Measurements from ENCODE around the gene CANX.
"Not testable (repeated sequence)": the region's sequence is repeated elsewhere in the genome, so short reads cannot be mapped to it uniquely, and the experiment has no call there.

CANX gene, protein sequence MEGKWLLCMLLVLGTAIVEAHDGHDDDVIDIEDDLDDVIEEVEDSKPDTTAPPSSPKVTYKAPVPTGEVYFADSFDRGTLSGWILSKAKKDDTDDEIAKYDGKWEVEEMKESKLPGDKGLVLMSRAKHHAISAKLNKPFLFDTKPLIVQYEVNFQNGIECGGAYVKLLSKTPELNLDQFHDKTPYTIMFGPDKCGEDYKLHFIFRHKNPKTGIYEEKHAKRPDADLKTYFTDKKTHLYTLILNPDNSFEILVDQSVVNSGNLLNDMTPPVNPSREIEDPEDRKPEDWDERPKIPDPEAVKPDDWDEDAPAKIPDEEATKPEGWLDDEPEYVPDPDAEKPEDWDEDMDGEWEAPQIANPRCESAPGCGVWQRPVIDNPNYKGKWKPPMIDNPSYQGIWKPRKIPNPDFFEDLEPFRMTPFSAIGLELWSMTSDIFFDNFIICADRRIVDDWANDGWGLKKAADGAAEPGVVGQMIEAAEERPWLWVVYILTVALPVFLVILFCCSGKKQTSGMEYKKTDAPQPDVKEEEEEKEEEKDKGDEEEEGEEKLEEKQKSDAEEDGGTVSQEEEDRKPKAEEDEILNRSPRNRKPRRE

DNA sequence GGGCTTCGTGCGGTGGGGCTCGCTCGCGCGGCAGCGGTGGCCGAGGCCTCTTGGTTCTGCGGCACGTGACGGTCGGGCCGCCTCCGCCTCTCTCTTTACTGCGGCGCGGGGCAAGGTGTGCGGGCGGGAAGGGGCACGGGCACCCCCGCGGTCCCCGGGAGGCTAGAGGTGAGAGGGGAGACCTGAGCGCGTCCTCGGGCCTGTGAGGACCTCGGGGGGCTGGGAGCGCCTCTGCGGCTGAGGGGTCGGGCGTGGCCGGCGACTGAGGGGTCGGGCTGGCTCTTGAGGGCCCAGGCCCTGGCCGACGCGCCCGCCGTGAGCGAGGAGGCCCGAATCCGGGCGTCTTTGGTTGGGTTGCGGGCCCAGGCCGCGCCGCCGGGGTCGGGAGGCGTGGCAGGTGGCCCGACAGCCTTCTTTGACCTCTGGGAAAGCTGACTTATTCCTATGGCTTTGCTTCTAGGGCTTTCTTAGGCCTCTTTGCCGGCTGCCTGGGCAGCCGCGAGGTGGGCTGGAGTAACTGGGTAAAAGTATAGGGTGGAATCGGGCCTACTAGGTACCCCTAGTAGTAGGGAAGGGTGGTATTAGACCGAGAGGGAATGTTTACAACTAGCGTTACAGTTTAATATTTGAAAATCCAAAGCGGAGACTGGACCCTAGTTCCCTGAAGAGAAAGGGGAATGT lies at the start of gene CANX:
Gene CANX (plus strand): TSS at position 33 of the 681 bp plus-strand sequence. CDS start 6,715 bp downstream, outside the sequence.
- no peak for DNase-seq (ENCODE audit: low spot score)

DNA sequence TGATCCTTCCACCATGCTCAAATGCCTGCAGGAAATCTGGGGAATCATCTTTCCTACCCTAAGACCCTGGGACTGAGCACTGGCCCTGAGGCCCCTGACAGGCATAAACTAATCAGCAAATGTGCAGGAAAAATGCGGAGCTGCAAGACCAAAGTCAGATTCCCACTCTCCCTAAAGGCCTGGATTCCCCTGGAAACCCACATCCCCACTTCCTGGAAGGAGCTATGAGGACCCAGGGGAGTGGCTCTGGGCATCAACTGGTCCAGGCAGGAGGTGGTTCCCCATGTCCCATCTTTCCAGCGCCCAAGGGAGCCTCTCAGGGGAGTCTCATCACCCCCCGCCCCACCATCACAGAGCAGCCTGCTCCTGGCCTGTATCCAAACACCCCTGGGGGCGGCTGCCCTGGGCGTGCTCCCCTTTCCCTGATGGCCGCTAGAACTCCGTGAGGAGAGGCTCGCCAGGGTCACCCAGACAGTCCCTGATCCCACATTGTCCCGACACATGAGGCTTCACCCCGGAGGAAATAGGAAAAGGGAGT lies 49.5 kb upstream of the CANX start:
- DNase-seq (ENCODE audit: low spot score), result not testable (repeated sequence)

DNA sequence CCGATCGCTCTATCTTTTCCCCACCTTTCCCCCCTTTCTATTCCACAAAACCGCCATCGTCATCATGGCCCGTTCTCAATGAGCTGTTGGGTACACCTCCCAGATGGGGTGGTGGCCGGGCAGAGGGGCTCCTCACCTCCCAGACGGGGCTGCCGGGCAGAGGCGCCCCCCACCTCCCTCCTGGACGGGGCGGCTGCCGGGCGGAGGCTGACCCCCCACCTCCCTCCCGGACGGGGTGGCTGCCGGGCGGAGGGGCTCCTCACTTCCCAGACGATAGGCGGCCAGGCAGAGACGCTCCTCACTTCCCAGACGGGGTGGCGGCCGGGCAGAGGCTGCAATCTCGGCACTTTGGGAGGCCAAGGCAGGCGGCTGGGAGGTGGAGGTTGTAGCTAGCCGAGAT lies 48.5 kb upstream of the CANX start:
- DNase-seq (ENCODE audit: low spot score), result not testable (repeated sequence)

DNA sequence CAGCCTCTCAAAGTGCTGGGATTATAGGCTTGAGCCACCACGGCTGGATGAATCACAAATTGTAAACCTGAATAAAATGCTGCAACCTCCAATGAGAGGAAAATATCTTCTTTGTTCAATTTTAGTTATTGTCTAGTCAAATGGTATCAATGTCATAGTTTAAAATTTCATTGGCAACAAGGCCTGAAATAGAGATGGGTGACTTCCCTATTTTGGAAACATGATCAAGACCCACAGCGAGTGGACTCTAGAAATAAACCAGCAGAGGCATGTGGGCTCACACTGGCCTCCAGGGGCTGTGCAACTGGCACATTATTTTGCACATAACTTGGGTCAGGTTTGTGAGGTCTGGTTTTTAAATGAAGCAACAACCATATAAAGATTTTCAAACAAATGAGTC lies 45.6 kb upstream of the CANX start:
- not testable (repeated sequence) for DNase-seq (ENCODE audit: low spot score)

DNA sequence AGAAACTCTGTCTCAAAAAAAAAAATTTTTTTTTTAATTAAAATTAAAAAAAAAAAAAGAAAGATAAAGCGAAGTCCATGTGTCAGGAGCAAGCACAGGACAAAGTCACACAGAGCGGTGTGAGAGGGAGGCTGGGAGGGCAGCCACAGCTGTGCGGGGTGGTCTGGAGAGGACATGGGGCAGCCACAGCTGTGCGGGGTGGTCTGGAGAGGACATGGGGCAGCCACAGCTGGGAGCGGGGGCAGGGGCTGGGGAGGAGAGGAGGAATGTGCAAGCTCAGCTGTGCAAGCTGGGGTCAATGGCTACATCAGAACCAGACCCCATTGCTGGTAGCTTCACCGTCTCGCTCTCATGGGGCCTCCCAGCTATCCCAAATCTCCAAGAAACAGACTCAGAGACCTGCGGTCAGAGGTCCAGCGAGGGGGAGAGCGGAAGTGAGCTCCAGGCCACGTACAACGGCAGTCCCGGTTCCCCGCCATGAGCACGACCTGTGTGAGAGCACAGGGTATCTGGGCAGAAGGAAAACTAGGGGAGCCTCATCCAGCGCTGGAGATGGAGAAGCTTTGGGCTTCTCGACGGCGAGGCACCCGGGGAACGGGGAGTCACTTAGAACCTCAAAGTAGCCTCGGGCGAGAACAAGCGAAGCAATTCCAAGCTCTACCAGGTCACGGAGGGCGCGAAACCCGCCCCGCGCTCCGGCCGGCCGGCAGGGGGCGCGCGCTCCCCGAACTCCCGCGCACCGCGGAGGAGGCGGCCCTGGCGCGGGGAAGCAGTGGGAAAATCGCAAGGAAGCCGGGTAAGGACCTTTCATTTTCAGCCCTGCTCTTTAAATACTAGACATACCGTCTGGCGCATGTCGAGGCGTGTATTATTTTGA lies 41.2 kb upstream of the CANX start:
- not testable (repeated sequence) for DNase-seq (ENCODE audit: low spot score)

DNA sequence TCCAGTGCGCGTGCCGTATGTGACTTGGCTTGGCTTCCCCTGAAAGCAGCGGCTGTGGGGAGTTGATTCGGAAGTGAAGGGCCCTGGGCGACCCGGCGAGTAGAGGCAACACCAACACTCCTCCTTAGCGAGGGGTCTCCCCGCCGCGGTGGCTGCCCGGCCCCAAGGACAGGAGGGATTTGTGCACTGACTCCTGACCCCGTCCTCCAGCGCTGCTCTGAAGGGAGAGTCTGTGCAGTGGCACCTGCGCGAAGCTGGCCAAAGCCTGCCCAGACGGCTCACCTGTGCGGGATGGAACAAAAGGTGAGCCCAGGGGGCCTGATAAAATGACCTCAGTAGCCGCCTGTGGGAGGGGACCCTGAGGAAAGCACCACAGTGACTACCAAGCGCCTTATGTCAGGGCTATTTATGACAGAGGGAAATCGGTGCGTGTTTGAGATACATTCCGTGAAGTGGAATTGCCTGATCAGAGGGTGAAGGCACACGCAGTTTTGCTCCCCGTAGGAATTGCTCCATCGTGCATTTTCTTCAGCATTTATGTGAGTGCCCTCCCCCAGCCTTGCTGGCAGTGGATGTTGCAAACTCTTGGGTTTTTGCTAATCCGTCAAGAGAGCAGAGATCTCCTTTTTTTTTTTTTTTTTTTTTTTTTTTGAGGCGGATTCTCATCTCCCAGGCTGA lies 40.4 kb upstream of the CANX start:
- peak; percentile 64 for DNase-seq (ENCODE audit: low spot score)

DNA sequence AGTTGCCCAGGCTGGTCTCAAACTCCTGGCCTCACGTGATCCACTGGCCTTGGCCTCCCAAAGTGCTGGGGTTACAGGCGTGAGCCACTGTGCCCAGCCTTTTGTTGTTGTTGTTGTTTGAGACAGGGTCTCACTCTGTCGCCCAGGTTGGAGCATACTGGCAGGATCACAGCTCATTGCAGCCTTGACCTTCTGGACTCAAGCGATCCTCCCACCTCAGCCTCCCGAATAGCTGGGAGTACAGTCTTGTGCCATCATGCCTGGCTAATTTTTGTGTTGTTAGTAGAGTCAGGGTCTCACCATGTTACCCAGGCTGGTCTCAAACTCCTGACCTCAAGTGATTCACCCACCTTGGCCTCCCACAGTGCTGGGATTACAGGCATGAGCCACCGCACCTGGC lies 37.1 kb upstream of the CANX start:
- not testable (repeated sequence) for DNase-seq (ENCODE audit: low spot score)

DNA sequence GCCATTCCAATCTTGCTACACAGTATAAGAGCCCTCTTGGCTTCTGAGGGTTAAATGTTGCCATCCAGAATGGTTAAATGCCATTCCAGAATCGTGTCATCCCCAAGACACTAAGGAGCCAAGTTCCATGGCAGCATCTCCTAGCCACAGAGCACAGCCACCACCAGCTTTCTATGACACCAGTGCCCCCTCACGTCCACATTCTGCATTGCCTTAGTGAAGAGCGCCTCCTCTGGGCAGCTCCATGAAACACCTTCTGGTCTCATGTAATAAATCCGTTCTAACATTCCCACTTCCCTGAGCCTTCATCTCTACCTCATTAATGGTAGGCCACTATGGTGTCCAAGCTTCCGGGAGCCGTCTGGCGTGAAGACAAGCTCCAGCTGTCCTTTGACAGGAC lies 30.4 kb upstream of the CANX start:
- peak; percentile 64 for DNase-seq (ENCODE audit: low spot score)

DNA sequence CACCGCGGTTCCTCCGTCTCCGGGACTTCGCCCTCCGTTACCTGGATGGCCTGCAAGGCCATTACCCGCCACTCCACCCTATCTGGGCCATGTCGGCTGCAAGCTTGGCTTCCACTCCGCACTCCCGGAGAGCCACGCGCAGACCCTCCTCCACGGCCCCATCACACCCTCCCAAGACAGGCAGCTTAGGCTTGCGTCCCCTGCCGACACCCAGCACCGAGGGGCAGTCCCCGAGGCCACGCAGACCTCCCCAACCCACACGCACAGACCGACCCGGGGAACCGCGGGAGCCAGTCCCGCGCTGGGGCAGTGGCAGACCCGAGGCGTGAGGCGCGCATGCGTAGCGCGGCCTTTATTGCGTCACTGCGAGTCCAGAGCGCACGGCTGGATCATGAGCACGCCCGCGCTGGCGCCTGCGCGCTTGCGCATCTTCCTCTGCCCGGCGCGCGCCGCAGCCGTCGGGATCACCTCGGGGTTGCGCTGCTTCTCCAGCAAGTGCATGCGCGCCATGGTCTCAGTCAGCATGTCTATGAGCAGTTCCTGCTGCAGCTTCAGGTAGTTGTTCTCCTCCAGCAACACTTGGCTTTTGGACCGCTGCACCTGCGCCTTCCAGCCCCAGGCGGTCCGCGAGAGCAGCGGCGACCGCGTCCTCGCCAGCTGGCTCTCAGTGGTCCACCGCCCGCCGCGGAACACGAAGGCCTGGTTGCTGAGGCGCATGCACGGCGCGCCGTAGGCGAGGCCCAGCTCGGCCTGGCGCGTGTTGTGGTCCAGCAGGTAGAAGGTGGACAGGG lies 20.3 kb upstream of the CANX start:
- DNase-seq (ENCODE audit: low spot score), result peak; percentile 98

DNA sequence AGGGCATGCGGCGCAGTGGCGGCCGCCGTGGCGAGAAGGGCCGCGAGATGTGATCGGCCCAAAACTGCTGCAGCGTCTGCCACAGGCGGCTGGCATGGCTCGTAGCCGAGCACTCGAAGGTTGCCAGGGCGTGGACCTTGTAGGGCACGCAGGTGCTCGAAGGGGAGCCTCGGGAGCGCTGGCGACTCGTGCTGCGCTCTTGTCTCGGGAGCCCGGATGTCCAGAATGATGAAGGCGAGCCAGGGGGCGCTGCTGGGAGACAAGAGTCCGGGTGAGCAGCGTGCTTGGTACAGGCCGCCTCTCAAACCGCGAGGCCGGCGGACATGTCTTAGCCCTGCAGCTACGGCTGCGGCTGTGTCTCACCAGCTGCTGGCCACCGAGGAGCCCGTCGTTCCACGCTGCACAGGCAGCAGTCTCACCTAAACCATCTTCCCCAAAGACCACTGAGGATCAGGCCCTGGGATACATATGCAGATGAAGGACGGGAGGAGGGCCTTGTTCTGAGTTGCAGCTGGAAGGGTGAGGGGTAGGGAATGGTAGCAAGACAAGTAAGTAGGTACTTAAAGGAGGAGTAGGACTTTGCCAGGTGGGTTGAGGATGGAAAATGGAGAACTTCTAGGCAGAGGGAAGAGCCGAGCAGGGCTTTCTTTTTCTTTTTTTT lies 19.6 kb upstream of the CANX start:
- DNase-seq (ENCODE audit: low spot score), result peak; percentile 41

DNA sequence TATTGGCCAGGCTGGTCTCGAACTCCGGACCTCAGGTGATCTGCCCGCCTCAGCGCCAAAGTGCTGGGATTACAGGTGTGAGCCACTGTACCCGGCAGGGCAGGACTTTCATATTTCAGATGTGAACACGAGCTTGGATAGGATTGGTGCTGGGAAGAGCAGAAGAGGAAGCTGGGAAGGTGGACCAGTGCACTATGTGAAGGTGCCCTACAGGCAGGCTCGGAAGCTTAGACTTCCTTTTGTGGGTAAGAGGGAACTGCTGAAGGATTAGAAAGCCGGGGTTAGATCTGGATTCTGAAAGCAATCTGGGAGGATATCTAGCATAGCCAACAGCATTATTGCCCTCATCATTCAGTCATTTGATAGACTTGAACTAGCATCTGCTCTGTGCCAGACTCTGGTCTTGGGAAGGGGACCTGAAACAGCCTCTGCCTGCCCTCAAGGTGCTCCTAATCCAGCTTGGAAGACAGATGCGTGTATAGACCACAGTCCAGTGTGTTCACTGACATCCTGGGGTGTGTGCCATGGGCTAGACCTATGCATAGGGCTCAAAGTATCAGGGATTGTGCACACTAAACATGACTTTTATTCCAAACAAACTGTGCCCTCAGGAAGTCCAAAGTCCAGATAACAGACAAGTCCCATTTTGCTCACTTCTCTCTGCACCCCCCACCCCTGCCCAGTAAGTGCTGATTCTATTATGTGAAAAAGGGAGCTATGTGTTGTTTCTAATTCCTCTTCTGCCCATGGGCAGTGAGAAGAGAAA lies 18.6 kb upstream of the CANX start:
- DNase-seq (ENCODE audit: low spot score), result no peak

DNA sequence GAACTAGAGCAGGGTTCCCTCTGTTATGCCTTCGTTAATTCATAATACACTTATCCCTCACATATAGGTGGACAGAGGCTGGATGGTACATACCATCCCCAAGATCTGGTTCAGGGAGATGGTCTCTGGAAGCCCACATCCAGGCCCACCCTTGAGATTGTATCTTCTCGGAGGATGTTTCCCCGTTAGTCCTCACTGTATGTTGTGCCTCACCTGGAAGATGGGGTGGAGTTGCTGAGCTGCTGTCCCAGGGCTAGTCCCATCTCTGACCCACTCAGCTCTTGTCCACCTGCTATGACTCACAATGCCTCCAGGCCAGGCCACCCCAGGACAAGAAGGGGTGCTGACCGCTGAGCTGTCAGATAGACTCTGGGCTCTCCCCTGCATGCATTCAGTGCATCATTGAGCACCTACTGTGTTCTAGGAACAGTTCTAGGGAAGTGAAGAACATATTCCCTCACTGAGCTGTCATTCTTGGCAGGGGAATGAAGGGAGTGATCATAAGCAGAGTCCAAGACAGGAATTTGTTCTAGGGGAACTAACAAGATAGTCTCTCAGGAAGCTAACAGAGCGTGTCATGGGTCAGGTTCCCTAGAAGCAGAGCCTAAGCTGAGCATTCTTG lies 17.9 kb upstream of the CANX start, which contains the start of gene CBY3:
Gene CBY3 (minus strand): TSS at position 255 of the 622 bp plus-strand sequence. CDS start 116 bp downstream, at position 139.
- no peak for DNase-seq (ENCODE audit: low spot score)

DNA sequence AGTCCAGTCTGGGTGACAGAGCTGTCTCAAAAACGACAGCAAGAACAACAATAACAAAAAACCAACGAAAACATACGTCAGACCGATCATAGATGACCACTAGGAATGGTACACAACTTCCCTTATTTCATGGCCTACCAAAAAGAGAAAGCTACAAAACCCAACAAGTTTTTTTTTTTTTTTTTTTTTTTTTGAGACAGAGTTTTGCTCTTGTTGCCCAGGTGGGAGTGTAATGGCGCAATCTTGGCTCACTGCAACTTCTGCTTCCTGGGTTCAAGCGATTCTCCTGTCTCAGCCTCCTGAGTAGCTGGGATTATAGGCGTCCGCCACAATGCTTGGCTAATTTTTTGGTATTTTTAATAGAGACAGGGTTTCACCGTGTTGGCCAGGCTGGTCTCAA lies 9.6 kb upstream of the CANX start:
- not testable (repeated sequence) for DNase-seq (ENCODE audit: low spot score)

DNA sequence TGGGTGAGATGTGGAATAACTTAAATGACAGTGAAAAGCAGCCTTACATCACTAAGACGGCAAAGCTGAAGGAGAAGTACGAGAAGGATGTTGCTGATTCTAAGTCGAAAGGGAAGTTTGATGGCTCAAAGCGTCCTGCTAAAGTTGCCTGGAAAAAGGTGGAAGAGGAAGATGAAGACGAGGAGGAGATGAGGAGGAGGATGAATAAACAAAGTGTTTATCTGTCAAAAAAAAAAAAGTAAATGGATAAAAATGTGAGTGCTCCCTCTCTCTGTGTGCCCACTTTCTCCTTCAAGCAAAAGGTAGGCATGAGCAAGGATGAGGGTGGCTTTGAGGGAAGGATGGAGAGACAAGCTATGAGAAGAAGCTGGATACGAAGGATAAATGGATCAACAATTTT lies 4.2 kb upstream of the CANX start:
- no peak for DNase-seq (ENCODE audit: low spot score)

DNA sequence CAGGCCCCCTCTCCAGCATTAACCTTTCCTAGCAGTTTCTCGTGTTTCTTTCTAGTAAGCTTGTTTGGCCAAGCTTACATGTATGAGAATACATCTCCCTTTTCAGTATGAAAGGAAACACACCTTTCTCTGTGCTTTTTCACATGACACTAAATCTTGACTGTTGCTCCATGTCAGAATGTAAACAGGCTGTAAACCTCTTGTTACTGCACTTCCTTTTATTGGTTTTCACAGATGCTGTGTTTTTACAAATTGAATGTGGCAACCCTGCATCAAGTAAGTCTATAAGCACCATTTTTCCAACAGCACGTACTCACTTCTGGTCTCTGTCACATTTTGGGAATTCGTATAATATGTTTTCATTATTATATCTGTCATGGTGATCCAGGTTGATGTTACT lies 2.2 kb upstream of the CANX start:
- no peak for DNase-seq (ENCODE audit: low spot score)

DNA sequence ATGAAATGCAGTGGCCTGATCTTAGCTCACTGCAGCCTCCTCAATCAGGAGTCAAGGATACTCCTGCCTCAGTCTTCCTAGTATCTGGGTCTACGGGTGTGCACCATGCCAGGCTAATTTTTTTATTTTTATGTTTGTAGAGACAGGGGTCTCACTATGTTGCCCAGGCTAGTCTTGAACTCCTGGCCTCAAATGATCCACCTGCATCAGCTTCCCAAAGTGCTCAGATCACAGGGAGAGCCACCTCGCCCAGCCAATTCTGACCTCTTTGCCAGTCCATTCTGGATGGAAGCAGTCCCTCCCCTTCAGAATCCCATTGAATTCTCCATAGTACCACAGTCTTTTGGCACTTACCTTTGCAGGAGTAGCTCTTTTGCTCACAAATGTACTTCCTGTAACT lies 1.7 kb upstream of the CANX start:
- no peak for DNase-seq (ENCODE audit: low spot score)

DNA sequence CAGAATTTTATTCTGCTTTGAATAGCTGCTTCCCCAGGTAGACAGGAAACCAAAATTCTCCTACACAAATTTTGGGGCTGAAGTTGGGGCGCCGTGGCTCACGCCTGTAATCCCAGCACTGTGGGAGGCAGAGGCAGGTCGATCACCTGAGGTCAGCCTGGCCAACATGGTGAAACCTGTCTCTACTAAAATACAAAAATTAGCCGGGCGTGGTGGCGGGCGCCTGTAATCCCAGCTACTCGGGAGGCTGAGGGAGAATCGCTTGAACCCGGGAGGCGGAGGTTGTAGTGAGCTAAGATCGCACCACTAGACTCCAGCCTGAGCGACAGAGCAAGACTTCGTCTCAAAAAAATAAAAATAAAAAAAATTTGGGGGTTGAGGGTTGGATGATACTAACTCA lies 1.2 kb upstream of the CANX start:
- not testable (repeated sequence) for DNase-seq (ENCODE audit: low spot score)
